Measurements from ENCODE around the gene SDK1. TPM values are rescaled to one million over a fixed set of nuclear protein-coding genes. Genes with fewer than 3 reads are reported as not detected.

Gene SDK1
- total and polyA plus RNA-seq, 4 donors: 0.12 to 0.47 (median 0.36) TPM

DNA sequence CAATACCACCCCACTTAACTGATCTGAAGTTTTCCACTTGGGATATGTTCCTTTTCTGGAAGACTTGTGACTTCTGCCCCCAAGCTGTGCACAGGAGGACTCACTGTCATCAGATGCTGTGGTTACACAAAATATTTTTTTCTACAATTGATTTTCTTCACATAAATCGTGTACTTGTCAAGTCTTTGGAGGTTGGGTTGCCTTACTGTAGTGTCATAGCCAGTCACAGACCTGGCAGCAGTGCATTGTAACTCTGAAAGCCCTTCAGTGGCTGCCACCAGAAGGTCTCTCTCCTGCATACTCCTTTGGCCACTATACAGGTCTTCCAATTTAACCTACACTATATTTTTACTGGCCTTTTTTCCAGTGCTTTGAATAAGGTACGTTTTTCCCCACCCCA lies 73.2 kb downstream of the SDK1 start:
- Histone ChIP-seq H3K9ac (ENCODE audit: low read depth in 1 of 2, low read length in 2 of 2) (no peak overlapping the region), H3K27ac (ENCODE audit: low read depth in 1 of 2, low read length in 2 of 2) (no peak overlapping the region), H3K27me3 (ENCODE audit: control insufficient read depth in 4 of 4, insufficient read depth in 4 of 4, low read length in 3 of 4) (peaks cover 0 to 5% (median 0%) of the 10 kb centered on the region in 4 donors), H3K9me3 (ENCODE audit: control insufficient read depth in 4 of 4, low read length in 3 of 4) (no peaks in the 10 kb centered on the region), H3K4me3 (ENCODE audit: low read depth in 1 of 3, low read length in 3 of 3) (no peak overlapping the region), H3K36me3 (ENCODE audit: control insufficient read depth in 4 of 4, insufficient read depth in 3 of 4, low read depth in 1 of 4, low read length in 3 of 4) (no peaks in the 10 kb centered on the region), H3K4me1 (ENCODE audit: control insufficient read depth in 4 of 4, insufficient read depth in 4 of 4, low read length in 3 of 4) (no peaks in the 10 kb centered on the region)
- 57% methylated on average over 2 of the region's 2 CpGs for WGBS
- no peak for DNase-seq (ENCODE audit: low spot score)
- TF ChIP-seq GABPA (IDR thresholded peaks at IDR 0.05 in 1 of 2, conservative IDR thresholded peaks at IDR 0.05 in 1 of 2) (no peak), RAD21 (IDR thresholded peaks at IDR 0.05) (no peak), SP1 (IDR thresholded peaks at IDR 0.05) (no peak), FOXA1 (IDR thresholded peaks at IDR 0.05) (no peak), YY1 (IDR thresholded peaks at IDR 0.05) (no peak), JUND (IDR thresholded peaks at IDR 0.05) (no peak), EGR1 (IDR thresholded peaks at IDR 0.05; ENCODE audit: low read depth in 2 of 2) (no peak), FOXA2 (IDR thresholded peaks at IDR 0.05) (no peak), NR2F2 (IDR thresholded peaks at IDR 0.05) (no peak)
- TF ChIP-seq, protein P1, sequence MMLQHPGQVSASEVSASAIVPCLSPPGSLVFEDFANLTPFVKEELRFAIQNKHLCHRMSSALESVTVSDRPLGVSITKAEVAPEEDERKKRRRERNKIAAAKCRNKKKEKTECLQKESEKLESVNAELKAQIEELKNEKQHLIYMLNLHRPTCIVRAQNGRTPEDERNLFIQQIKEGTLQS (IDR thresholded peaks at IDR 0.05): no peak
- TF ChIP-seq, protein P2, sequence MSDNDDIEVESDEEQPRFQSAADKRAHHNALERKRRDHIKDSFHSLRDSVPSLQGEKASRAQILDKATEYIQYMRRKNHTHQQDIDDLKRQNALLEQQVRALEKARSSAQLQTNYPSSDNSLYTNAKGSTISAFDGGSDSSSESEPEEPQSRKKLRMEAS (IDR thresholded peaks at IDR 0.05): no peak
- TF ChIP-seq, protein P3, sequence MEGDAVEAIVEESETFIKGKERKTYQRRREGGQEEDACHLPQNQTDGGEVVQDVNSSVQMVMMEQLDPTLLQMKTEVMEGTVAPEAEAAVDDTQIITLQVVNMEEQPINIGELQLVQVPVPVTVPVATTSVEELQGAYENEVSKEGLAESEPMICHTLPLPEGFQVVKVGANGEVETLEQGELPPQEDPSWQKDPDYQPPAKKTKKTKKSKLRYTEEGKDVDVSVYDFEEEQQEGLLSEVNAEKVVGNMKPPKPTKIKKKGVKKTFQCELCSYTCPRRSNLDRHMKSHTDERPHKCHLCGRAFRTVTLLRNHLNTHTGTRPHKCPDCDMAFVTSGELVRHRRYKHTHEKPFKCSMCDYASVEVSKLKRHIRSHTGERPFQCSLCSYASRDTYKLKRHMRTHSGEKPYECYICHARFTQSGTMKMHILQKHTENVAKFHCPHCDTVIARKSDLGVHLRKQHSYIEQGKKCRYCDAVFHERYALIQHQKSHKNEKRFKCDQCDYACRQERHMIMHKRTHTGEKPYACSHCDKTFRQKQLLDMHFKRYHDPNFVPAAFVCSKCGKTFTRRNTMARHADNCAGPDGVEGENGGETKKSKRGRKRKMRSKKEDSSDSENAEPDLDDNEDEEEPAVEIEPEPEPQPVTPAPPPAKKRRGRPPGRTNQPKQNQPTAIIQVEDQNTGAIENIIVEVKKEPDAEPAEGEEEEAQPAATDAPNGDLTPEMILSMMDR (IDR thresholded peaks at IDR 0.05; ENCODE audit: low read depth, low read length, missing input control): no peak
- TF ChIP-seq, protein P4, sequence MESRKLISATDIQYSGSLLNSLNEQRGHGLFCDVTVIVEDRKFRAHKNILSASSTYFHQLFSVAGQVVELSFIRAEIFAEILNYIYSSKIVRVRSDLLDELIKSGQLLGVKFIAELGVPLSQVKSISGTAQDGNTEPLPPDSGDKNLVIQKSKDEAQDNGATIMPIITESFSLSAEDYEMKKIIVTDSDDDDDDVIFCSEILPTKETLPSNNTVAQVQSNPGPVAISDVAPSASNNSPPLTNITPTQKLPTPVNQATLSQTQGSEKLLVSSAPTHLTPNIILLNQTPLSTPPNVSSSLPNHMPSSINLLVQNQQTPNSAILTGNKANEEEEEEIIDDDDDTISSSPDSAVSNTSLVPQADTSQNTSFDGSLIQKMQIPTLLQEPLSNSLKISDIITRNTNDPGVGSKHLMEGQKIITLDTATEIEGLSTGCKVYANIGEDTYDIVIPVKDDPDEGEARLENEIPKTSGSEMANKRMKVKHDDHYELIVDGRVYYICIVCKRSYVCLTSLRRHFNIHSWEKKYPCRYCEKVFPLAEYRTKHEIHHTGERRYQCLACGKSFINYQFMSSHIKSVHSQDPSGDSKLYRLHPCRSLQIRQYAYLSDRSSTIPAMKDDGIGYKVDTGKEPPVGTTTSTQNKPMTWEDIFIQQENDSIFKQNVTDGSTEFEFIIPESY (IDR thresholded peaks at IDR 0.05): no peak

DNA sequence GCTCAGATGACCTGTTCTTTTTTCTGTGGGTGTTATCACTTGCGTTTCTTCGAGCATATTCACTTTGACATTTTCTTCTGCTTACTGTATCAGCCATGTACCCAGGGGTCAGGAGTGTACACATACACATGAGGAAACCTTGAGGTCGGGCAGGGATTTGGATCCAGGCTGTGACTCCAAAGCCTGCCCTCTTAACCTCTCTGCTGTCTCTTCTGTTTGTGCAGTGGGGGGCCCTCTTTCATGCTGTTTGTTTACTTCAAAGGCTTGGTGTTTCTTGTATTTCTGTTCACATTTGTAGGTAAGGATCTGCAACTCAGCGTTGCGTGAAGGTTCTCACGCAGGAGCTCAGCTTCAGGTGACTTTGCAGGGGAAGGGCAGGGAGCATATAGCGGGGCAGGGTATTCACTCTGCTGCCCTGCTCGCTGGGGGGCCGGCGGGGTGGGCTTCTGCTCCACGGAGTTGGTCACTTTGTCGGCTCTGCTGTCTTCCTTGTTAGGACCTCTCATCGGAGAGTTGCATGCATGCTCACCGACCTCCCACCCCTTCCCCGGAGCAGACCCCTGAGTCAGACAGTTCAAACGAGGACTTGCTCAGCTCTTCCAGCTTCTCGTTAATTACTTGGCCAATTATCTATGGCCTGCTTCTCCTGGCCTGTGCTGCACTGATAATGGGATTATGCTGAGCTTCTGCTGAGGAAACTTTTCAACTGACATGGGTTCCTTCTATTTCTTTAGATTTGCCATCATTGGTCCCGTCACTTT lies 77.5 kb downstream of the SDK1 start:
- Histone ChIP-seq H3K36me3 (ENCODE audit: control insufficient read depth in 4 of 4, insufficient read depth in 3 of 4, low read depth in 1 of 4, low read length in 3 of 4) (no peaks in the 10 kb centered on the region), H3K9me3 (ENCODE audit: control insufficient read depth in 4 of 4, low read length in 3 of 4) (no peaks in the 10 kb centered on the region), H3K9ac (ENCODE audit: low read depth in 1 of 2, low read length in 2 of 2) (no peak overlapping the region), H3K27me3 (ENCODE audit: control insufficient read depth in 4 of 4, insufficient read depth in 4 of 4, low read length in 3 of 4) (peaks cover 0 to 5% (median 1%) of the 10 kb centered on the region in 4 donors), H3K4me3 (ENCODE audit: low read depth in 1 of 3, low read length in 3 of 3) (no peak overlapping the region), H3K4me1 (ENCODE audit: control insufficient read depth in 4 of 4, insufficient read depth in 4 of 4, low read length in 3 of 4) (no peaks in the 10 kb centered on the region), H3K27ac (ENCODE audit: low read depth in 1 of 2, low read length in 2 of 2) (no peak overlapping the region)
- TF ChIP-seq YY1 (IDR thresholded peaks at IDR 0.05): no peak
- TF ChIP-seq, protein P3 (IDR thresholded peaks at IDR 0.05; ENCODE audit: low read depth, low read length, missing input control): no peak
- no peak for TF ChIP-seq EGR1 (IDR thresholded peaks at IDR 0.05; ENCODE audit: low read depth in 2 of 2)
- no peak for TF ChIP-seq HNF4G (IDR thresholded peaks at IDR 0.05)
- TF ChIP-seq, protein P4 (IDR thresholded peaks at IDR 0.05): no peak
- TF ChIP-seq, protein P1 (IDR thresholded peaks at IDR 0.05): no peak
- TF ChIP-seq SP1 (IDR thresholded peaks at IDR 0.05): no peak
- no peak for TF ChIP-seq FOXA1 (IDR thresholded peaks at IDR 0.05)
- no peak for TF ChIP-seq GABPA (IDR thresholded peaks at IDR 0.05 in 1 of 2, conservative IDR thresholded peaks at IDR 0.05 in 1 of 2)
- TF ChIP-seq JUND (IDR thresholded peaks at IDR 0.05): no peak
- TF ChIP-seq, protein P2 (IDR thresholded peaks at IDR 0.05): no peak
- DNase-seq (ENCODE audit: low spot score): no peak
- WGBS: 49% methylated on average over 18 of the region's 18 CpGs

Data from liver (tissue), 9 donors.